ENCODE data around the gene SYCP2.
A peak's percentile ranks its signal among the peaks of the same experiment; 100 is the strongest.
"Not testable (repeated sequence)": the region's sequence is repeated elsewhere in the genome, so short reads cannot be mapped to it uniquely, and the experiment has no call there.

Gene SYCP2, protein sequence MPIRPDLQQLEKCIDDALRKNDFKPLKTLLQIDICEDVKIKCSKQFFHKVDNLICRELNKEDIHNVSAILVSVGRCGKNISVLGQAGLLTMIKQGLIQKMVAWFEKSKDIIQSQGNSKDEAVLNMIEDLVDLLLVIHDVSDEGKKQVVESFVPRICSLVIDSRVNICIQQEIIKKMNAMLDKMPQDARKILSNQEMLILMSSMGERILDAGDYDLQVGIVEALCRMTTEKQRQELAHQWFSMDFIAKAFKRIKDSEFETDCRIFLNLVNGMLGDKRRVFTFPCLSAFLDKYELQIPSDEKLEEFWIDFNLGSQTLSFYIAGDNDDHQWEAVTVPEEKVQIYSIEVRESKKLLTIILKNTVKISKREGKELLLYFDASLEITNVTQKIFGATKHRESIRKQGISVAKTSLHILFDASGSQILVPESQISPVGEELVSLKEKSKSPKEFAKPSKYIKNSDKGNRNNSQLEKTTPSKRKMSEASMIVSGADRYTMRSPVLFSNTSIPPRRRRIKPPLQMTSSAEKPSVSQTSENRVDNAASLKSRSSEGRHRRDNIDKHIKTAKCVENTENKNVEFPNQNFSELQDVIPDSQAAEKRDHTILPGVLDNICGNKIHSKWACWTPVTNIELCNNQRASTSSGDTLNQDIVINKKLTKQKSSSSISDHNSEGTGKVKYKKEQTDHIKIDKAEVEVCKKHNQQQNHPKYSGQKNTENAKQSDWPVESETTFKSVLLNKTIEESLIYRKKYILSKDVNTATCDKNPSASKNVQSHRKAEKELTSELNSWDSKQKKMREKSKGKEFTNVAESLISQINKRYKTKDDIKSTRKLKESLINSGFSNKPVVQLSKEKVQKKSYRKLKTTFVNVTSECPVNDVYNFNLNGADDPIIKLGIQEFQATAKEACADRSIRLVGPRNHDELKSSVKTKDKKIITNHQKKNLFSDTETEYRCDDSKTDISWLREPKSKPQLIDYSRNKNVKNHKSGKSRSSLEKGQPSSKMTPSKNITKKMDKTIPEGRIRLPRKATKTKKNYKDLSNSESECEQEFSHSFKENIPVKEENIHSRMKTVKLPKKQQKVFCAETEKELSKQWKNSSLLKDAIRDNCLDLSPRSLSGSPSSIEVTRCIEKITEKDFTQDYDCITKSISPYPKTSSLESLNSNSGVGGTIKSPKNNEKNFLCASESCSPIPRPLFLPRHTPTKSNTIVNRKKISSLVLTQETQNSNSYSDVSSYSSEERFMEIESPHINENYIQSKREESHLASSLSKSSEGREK (N-terminal part only)

GRCh38 chr20:59933296-59933848 lies at the start of gene SYCP2:
TSS of gene SYCP2 (minus strand) at chr20:59933637. CDS start at chr20:59922413, 11,224 bp downstream.
- peak; percentile 77 for DNase-seq (ENCODE audit: low spot score)

- DNase-seq (ENCODE audit: low spot score), result no peak
Observed at GRCh38 chr20:59983076-59983475, 49.6 kb upstream of the SYCP2 start.

DNA sequence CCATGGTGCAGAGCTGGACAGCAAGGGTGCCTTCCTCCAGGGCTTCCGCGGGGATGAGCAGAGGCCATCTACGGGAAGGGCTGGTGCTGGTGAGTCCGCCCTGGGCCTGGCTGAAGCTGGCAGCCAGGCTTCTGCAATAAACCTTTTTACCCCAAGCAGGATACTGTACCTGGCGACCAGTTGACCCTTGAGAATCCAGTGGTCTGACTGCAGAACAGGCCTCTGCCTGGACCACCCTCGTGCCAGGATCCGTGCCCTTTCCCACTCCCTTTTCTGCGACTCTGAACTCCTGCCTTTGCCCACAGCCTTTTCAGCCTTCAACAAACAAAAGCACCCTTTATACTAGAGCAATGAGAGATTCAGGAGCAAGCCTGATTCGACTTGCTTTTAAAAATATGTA lies 43.6 kb upstream of the SYCP2 start:
- DNase-seq (ENCODE audit: low spot score), result no peak

- DNase-seq (ENCODE audit: low spot score), result no peak
Observed at GRCh38 chr20:59976156-59976782, 42.8 kb upstream of the SYCP2 start.

GRCh38 chr20:59972037-59972801 lies 38.8 kb upstream of the SYCP2 start:
- DNase-seq (ENCODE audit: low spot score), result no peak

GRCh38 chr20:59971428-59971827 lies 38.0 kb upstream of the SYCP2 start:
- no peak for DNase-seq (ENCODE audit: low spot score)

DNA sequence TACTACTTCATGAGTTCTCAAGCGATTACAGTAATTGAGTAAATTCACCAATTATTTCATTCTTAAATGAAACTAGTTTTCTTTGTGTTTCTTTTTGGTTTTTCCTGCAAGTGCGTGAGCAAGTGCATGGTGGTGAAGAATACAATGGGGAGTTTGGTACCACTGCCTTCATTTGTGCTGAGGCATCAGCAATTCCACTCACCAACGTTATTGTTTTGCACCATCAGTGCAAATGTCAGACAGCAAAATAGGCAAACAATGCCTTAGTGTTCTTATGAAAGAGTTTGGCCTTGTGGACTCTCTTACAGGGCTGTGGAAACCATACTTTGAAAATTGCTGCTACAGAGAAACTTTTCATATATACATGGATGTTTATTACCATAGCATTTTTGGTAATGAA lies 33.0 kb upstream of the SYCP2 start:
- no peak for DNase-seq (ENCODE audit: low spot score)

DNA sequence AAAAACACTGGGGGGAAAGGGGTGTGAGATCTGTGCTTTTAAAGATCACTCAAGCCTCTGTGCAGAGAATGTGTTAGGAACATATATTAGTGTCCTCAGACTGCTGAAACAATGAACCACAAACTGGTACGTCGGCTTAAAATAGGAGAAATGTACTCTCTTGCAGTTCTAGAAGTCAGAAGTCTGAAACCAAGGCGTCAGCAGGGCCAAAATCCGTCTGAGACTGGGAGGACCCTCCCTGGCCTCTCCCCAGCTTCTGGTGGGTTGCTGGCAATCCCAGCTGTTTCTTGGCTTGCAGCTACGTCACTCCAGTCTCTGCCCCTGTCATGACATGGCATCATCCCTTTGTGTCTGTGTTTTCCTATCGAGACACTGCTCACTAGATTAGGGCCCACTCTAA lies 28.7 kb upstream of the SYCP2 start:
- no peak for DNase-seq (ENCODE audit: low spot score)

GRCh38 chr20:59961423-59961822 lies 28.0 kb upstream of the SYCP2 start:
- no peak for DNase-seq (ENCODE audit: low spot score)

GRCh38 chr20:59958626-59959025 lies 25.2 kb upstream of the SYCP2 start:
- no peak for DNase-seq (ENCODE audit: low spot score)

DNA sequence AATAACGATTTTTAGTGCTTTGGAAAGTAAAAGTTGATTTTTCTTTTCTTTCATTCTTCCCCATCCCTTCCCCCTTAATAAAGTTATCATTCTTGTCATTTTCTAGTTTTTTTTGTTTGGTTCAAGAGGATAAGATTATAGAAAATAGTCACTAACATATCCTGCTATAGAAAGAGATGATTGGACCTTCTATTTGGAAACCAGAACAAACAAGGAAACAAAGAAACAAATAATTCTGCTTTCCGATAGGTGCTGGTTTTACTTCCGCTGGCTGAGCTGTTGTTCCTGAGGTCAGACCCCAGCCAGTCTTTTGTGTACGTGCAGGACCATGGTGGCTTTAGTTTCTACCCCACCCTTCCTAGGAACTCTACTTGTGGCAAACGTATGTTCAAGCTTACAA lies 24.7 kb upstream of the SYCP2 start, which contains the start of gene CDH26:
Gene CDH26 (plus strand): TSS at position 301 of the 400 bp plus-strand sequence. CDS start 304 bp downstream, outside the sequence.
- no peak for DNase-seq (ENCODE audit: low spot score)

- DNase-seq (ENCODE audit: low spot score), result not testable (repeated sequence)
Observed at GRCh38 chr20:59957568-59957967, 24.1 kb upstream of the SYCP2 start.

GRCh38 chr20:59955131-59955796 lies 21.8 kb upstream of the SYCP2 start:
- no peak for DNase-seq (ENCODE audit: low spot score)

GRCh38 chr20:59954718-59955117 lies 21.3 kb upstream of the SYCP2 start:
- no peak for DNase-seq (ENCODE audit: low spot score)

DNA sequence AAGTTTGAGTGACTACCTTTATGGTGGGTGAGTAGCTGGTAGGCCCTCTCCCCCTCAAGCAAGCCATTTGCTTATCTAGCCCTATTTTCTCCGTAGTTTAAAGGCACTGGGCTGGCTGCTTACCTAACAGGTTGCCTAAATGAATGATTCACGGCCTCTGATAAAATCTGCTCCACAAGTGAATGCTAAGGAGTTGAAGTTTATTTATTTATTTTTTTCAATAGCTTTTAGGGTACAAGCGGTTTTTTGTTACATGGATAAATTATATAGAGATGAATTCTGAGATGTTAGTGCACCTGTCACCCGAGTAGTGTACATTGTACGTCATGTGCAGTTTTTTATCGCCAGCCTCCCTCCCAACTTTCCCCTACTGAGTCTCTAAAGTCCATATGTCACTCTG lies 16.5 kb upstream of the SYCP2 start:
- no peak for DNase-seq (ENCODE audit: low spot score)

DNA sequence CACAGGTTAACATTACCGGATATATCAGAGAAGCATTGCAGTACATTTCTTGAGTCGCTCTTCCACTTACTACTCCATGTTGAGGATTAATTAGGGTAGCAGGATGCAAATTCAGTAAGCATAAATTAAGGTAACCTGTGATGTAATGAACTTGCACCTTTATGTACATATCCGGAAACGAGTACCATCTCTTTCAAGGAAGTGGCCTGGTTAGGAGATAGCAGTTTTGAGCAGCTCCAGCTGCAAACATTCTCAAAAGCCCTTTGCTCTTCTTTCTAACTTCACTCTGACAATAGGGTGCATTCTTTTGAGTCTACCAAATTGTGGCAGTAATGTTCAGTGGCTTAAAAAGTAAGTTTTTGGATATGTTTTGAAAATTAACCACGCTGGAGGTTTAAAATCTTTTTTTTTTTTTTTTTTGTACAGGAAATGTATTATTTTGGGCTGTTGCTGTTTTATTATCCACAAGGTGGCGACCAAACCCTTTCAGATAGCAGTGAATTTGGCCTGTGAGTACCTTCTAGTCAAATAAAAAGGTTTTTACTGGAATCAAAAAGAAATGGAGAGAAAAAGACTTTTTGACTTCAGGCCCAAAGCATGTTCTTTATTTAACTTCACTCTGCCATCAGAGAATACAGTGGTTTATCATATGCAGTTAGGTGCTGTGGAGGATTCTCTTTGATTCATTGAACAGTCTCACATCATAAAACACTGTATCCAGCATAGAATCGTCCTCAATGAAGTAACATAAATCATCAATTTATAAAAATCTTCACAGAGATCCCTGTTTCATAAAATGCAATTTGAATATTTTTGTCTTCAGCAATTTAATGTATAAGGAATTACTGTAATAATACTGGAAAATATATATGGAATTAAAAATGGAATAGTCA lies 15.6 kb upstream of the SYCP2 start:
- DNase-seq (ENCODE audit: low spot score), result no peak

DNA sequence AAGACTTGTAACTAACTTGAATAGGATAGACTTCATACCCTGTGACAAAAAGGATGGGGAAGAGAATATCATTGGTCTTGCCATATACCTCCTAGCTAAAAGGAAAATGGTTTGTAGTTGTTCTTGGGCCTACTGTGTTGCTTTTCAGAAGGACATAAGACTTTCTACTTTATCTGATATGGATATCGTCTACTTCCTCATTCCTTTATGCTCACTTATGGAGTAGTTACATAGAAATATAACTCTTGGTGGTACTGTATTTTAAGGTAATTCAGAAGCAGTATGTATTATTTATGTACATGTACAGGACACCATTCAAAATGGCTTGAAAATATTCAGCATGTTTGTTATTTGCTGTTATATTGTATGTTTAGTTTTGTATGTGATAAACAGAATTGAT lies 14.8 kb upstream of the SYCP2 start:
- DNase-seq (ENCODE audit: low spot score), result no peak

DNA sequence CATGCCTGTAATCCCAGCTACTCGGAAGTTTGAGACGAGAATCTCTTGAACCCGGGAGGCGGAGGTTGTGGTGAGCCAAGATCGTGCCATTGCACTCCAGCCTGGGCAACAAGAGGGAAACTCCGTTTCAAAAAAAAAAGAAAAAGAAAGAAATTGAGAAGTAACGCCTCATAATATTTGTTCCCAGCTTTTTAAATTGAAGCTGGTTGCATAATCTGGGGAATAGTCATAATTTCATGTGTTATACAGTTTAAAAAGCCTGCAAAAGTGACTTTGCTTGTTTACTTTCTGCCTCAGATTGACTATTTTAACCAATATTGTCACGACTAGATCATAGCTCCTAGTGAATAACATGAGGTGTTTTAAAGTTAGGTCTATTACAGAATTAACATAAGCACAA lies 13.9 kb upstream of the SYCP2 start:
- DNase-seq (ENCODE audit: low spot score), result no peak

DNA sequence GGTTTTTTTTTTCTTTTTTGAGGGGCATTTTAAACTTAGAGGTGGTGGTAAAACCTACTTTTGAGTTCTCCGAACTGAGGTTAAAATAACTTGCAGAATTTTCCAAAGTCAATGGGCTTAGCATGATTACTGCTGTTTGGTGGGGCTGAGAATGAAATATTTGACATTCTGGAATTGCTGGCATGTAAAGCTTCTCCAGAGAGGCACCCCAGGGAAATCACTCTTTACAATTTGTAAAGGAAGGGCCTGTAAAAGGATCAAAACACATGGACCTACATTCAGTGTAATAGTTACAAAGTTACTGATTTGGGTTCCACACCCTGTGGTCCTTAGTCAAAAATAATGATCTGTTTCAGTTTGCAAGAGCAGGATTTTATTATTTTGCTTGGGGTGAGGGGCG lies 12.3 kb upstream of the SYCP2 start:
- DNase-seq (ENCODE audit: low spot score), result no peak
